ENCODE results near the gene ILF3. TPM values are rescaled to one million over a fixed set of nuclear protein-coding genes. Genes with fewer than 3 reads are reported as not detected.

The ILF3 gene
- total and polyA plus RNA-seq, 2 donors (not counting 3 experiments of a cell fraction or from before 2014, with no cell fraction given) = 186 to 459 TPM

GRCh38 chr19:10620786-10621185, 33.4 kb upstream of the ILF3 start:
- intact Hi-C loops (cut with micrococcal nuclease) = no loop called here
- H3K79me2 ChIP-seq (ENCODE audit: control insufficient read depth, insufficient read depth, low read length) = no peaks in the 10 kb centered on the region
- H3K4me3 ChIP-seq (replicated peaks in 1 of 3; ENCODE audit: insufficient read depth in 1 of 3, low read depth in 1 of 3, low read length in 3 of 3) = no peak overlapping the region
- no peak overlapping the region for H2AFZ ChIP-seq (ENCODE audit: low read depth, low read length)
- no peak for TF ChIP-seq FOS (IDR thresholded peaks at IDR 0.05; ENCODE audit: borderline replicate concordance, insufficient read depth, low read length)
- TF ChIP-seq MAX (IDR thresholded peaks at IDR 0.05; ENCODE audit: insufficient read depth, insufficient read length) = no peak
- no peak for TF ChIP-seq EZH2 (IDR thresholded peaks at IDR 0.05; ENCODE audit: borderline replicate concordance, low read depth, low read length, severe bottlenecking)
- TF ChIP-seq POLR2AphosphoS5 (IDR thresholded peaks at IDR 0.05; ENCODE audit: insufficient read depth, low read depth, low read length) = no peak
- no peak for TF ChIP-seq GATA2 (IDR thresholded peaks at IDR 0.05; ENCODE audit: insufficient read depth, insufficient read length, low read depth, low read length)
- TF ChIP-seq CTCF (IDR thresholded peaks at IDR 0.05; ENCODE audit: extremely low read depth in 1 of 2, insufficient read depth in 1 of 2, low read depth in 1 of 2, low read length in 2 of 2) = no peak
- TF ChIP-seq MYC (IDR thresholded peaks at IDR 0.05; ENCODE audit: low read depth, low read length) = no peak
- no peak for TF ChIP-seq JUN (IDR thresholded peaks at IDR 0.05; ENCODE audit: borderline replicate concordance, insufficient read depth, insufficient read length, low read depth)
- no peak for TF ChIP-seq POLR2A (IDR thresholded peaks at IDR 0.05; ENCODE audit: low read depth, low read length)
- no peak overlapping the region for H3K27ac ChIP-seq (ENCODE audit: insufficient read depth, low read depth, low read length)
- no peaks in the 10 kb centered on the region for H3K9me3 ChIP-seq (replicated peaks; ENCODE audit: control insufficient read depth, insufficient read depth, low read length)
- POLR2A ChIA-PET = no interaction called here
- FAIRE-seq = no peak
- no peaks in the 10 kb centered on the region for H4K20me1 ChIP-seq (replicated peaks; ENCODE audit: control insufficient read depth, extremely low read depth, insufficient read depth, low read length)
- no peak overlapping the region for H3K9ac ChIP-seq (replicated peaks; ENCODE audit: extremely low read depth, insufficient read depth, low read length)
- H3K9me1 ChIP-seq (replicated peaks; ENCODE audit: control insufficient read depth, extremely low read depth, insufficient read depth, low read length) = no peaks in the 10 kb centered on the region
- H3K27me3 ChIP-seq (ENCODE audit: control insufficient read depth in 2 of 2, insufficient read depth in 2 of 2, low read length in 2 of 2) = no peaks in the 10 kb centered on the region
- CTCF ChIA-PET = interaction anchor here (1.4 to 3.6 kb wide), 2 partner anchors 23 to 40 kb away, joined by 9 to 16 read pairs; no protein-coding TSS in a partner anchor
- DNase-seq (ENCODE audit: low read depth, low spot score) = no peak
- no peak overlapping the region for H3K4me2 ChIP-seq (ENCODE audit: insufficient read depth, low read length)
- H3K36me3 ChIP-seq (ENCODE audit: control insufficient read depth in 2 of 2, extremely low read depth in 1 of 2, insufficient read depth in 2 of 2, low read length in 2 of 2) = no peaks in the 10 kb centered on the region
- H3K4me1 ChIP-seq (ENCODE audit: control insufficient read depth, extremely low read depth, insufficient read depth, low read length) = peaks cover 9% of the 10 kb centered on the region
- dilution Hi-C loops (cut with MboI; ENCODE audit: extremely low pct_ligation_motif_present, low sequenced_read_pairs) = no loop called here
- no TSS peak for BruUV-seq (replicated peaks)
